Transverse colon (tissue), 4 donors: ENCODE measurements around the gene PDE4DIP. TPM values are rescaled to one million over a fixed set of nuclear protein-coding genes. Genes with fewer than 3 reads are reported as not detected.
"Not testable (repeated sequence)": the region's sequence is repeated elsewhere in the genome, so short reads cannot be mapped to it uniquely, and the experiment has no call there.

ENCODE experiments used
- DNase-seq: peaks from one replicate; pipeline ENCODE4 v3.0.0-alpha.2; 2019
- H3K27ac ChIP-seq, 4 donors: fragments of 200-600 bp; sonication (generic); 2 replicates each; pipeline ENCODE4 v1.5.1; 2016 to 2018; ENCODE audit warnings: inconsistent platforms in 4 of 4
- H3K27me3 ChIP-seq: fragments of 200-600 bp; sonication (generic); 2 replicates; pipeline ENCODE4 v1.5.1; 2017; ENCODE audit warnings: inconsistent platforms
- H3K36me3 ChIP-seq, 4 donors: fragments of 200-600 bp; sonication (generic); 2 replicates each; pipeline ENCODE4 v1.5.1; 2017 to 2019; ENCODE audit warnings: inconsistent platforms in 4 of 4
- H3K4me1 ChIP-seq, 4 donors: fragments of 200-600 bp; sonication (generic); 2 replicates each; pipeline ENCODE4 v1.5.1; 2017 to 2020; ENCODE audit warnings: inconsistent platforms in 4 of 4
- H3K4me3 ChIP-seq, 4 donors: fragments of 200-600 bp; sonication (generic); 1 replicate in 1 of 4; 2 replicates in 3 of 4; pipeline versions ENCODE4 v1.5.1 to v1.6.1; 2017 to 2019; ENCODE audit warnings: inconsistent platforms in 4 of 4
- H3K9me3 ChIP-seq, 2 donors: fragments of 200-600 bp; sonication (generic); 2 replicates each; pipeline ENCODE4 v1.5.1; 2017 to 2019; ENCODE audit warnings: inconsistent platforms in 2 of 2
- WGBS, 2 donors: methylation state at CpG; one replicate each; pipeline ENCODE4 v1.1.5; 2018; ENCODE audit warnings: low coverage in 1 of 2; 5-methylcytosine and 5-hydroxymethylcytosine counted together
- in situ Hi-C, 4 donors: fragments of 200-750 bp; cut with MboI; loops; one replicate each; pipeline versions ENCODE4 v1.15.0 to v1.15.1; 2017; ENCODE audit warnings: low sequenced_read_pairs in 3 of 4, low pct_ligation_motif_present in 1 of 4, low pct_unique_long_range_greater_than_20kb in 1 of 4
- intact Hi-C: fragments of 100-400 bp; cut with DNase I; formaldehyde crosslinking; loops from one replicate; pipeline ENCODE4 v1.15.1; 2023; ENCODE audit warnings: low total_unique reads
- total RNA-seq, 4 donors: library from RNA; depleted of rRNA; stranded (reverse); fragments of >200 nt; gene quantifications; one replicate each; pipeline ENCODE4 v1.1.0, GENCODE V29; 2016

Gene PDE4DIP
- total RNA-seq = 100 to 1,000 TPM in 1 of 4 donors, 10 to 100 TPM in 3; 50.9 to 149 (median 57.3) TPM

- in situ Hi-C loops, H3K27ac ChIP-seq, H3K9me3 ChIP-seq, H3K36me3 ChIP-seq, H3K27me3 ChIP-seq, H3K4me3 ChIP-seq, DNase-seq, H3K4me1 ChIP-seq, intact Hi-C loops: not testable (repeated sequence)
- WGBS, 2 donors = no CpG with 5 or more reads among the region's 36 CpGs
Observed at GRCh38 chr1:148844220-148844619, at the start of gene PDE4DIP. Gene PDE4DIP (plus strand): TSS chr1:148844428. CDS start chr1:148844775, 347 bp downstream.

DNA sequence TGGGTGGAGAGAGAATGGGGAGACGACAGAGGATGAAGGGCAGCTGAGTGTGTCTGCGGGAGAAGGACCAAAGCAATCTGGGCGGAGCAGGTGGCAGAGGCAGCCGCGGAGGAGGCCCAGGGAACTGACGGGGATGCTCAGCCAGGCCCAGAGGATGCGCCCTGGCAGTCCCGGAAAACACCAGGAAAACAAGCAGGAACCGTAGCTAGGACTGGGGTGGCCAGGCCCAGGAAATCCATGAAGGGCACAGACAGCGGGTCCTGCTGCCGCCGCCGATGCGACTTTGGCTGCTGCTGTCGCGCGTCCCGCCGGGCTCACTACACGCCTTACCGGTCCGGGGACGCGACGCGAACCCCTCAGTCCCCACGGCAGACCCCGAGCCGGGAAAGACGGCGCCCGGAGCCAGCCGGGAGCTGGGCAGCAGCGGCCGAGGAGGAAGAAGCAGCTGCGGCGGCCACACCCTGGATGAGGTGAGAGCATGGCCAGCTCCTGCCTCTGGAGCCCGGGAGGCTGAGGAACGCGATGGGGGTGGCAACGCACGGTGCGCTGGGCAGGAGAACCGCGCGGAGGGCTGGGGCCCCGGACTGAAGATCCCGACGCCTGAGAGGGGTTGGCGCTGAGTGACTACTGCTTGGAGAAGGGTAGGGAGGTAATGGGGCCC is 35.8 kb upstream of the PDE4DIP start:
- H3K9me3 ChIP-seq, H3K4me3 ChIP-seq, H3K27me3 ChIP-seq, DNase-seq, in situ Hi-C loops, H3K4me1 ChIP-seq, H3K27ac ChIP-seq, H3K36me3 ChIP-seq, intact Hi-C loops: not testable (repeated sequence)
- WGBS, 2 donors = no CpG with 5 or more reads among the region's 50 CpGs

GRCh38 chr1:148808929-148809283 is 35.3 kb upstream of the PDE4DIP start:
- intact Hi-C loops, DNase-seq, H3K36me3 ChIP-seq, H3K4me3 ChIP-seq, H3K27ac ChIP-seq, H3K9me3 ChIP-seq, H3K27me3 ChIP-seq, H3K4me1 ChIP-seq, in situ Hi-C loops: not testable (repeated sequence)
- no CpG with 5 or more reads among the region's 6 CpGs for WGBS, 2 donors

GRCh38 chr1:148822180-148822579 is 22.0 kb upstream of the PDE4DIP start:
- H3K4me3 ChIP-seq, H3K27me3 ChIP-seq, DNase-seq, in situ Hi-C loops, H3K27ac ChIP-seq, H3K4me1 ChIP-seq, H3K9me3 ChIP-seq, H3K36me3 ChIP-seq, intact Hi-C loops: not testable (repeated sequence)
- WGBS, 2 donors = 100% methylated on average over 1 of the region's 7 CpGs; no CpG with 5 or more reads in 1 of the 2 donors

- WGBS, 2 donors = 39% methylated on average over 1 of the region's 2 CpGs; no CpG with 5 or more reads in 1 of the 2 donors
- H3K27ac ChIP-seq, in situ Hi-C loops, H3K4me3 ChIP-seq, H3K4me1 ChIP-seq, H3K36me3 ChIP-seq, DNase-seq, H3K27me3 ChIP-seq, intact Hi-C loops, H3K9me3 ChIP-seq: not testable (repeated sequence)
Observed at GRCh38 chr1:148823822-148824221, 20.4 kb upstream of the PDE4DIP start.

GRCh38 chr1:148825029-148825428 is 19.2 kb upstream of the PDE4DIP start:
- H3K36me3 ChIP-seq, H3K27me3 ChIP-seq, DNase-seq, H3K4me3 ChIP-seq, H3K4me1 ChIP-seq, in situ Hi-C loops, intact Hi-C loops, H3K9me3 ChIP-seq, H3K27ac ChIP-seq: not testable (repeated sequence)
- no CpG with 5 or more reads among the region's 2 CpGs for WGBS, 2 donors

- H3K4me3 ChIP-seq, H3K27ac ChIP-seq, H3K4me1 ChIP-seq, in situ Hi-C loops, DNase-seq, H3K36me3 ChIP-seq, H3K9me3 ChIP-seq, intact Hi-C loops, H3K27me3 ChIP-seq: not testable (repeated sequence)
- WGBS, 2 donors = 32% methylated on average over 2 of the region's 2 CpGs; no CpG with 5 or more reads in 1 of the 2 donors
Observed at GRCh38 chr1:148828531-148828930, 15.7 kb upstream of the PDE4DIP start.

DNA sequence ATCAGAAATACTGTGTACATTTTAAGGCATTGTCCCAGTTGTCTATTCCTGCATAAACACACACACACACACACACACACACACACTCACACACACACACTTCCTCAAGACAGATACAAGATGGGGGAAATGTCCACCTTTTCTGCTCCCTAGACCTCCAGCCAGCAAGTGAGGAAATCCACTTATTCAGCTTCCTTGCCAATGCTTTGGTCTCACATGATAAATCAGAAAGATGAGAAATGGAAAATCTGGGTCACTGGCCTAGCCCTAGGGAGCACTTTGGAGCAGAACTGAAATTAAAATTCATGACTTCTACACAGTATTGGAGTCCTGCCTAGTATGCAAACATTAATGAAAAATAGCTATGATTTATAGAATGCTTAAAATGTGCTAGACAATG is 15.3 kb upstream of the PDE4DIP start:
- DNase-seq, H3K4me3 ChIP-seq, in situ Hi-C loops, H3K27ac ChIP-seq, intact Hi-C loops, H3K36me3 ChIP-seq, H3K27me3 ChIP-seq, H3K9me3 ChIP-seq, H3K4me1 ChIP-seq: not testable (repeated sequence)

- in situ Hi-C loops, H3K27ac ChIP-seq: not testable (repeated sequence)
- WGBS, 2 donors = no CpG with 5 or more reads among the region's 3 CpGs
Observed at GRCh38 chr1:148829365-148829764, 14.9 kb upstream of the PDE4DIP start.

DNA sequence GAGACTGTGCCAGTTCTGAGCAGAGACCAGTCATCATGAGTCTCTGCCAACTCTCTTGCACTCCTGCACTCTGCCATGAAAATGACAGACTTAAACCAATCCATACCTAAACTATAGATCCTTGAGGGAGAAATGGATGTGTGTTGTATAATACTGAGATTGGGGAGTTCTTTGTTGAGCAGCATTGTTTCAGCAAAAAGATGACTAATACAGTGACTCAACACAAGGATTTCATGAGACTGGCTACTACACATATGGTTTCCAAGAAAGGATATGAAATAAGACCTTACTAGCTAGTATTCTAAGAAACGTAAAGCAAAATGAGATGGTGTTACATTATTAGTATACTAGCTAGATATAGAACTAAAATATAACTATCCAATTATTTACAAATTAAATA is 3.0 kb upstream of the PDE4DIP start:
- 63% methylated on average over 1 of the region's 1 CpG; no CpG with 5 or more reads in 1 of the 2 donors for WGBS, 2 donors
- in situ Hi-C loops = not testable (repeated sequence)

More at GRCh38 chr1:148829365-148829764, 14.9 kb upstream of the PDE4DIP start:
- H3K27me3 ChIP-seq, DNase-seq, H3K4me3 ChIP-seq, H3K4me1 ChIP-seq, H3K9me3 ChIP-seq, intact Hi-C loops, H3K36me3 ChIP-seq: not testable (repeated sequence)

DNA sequence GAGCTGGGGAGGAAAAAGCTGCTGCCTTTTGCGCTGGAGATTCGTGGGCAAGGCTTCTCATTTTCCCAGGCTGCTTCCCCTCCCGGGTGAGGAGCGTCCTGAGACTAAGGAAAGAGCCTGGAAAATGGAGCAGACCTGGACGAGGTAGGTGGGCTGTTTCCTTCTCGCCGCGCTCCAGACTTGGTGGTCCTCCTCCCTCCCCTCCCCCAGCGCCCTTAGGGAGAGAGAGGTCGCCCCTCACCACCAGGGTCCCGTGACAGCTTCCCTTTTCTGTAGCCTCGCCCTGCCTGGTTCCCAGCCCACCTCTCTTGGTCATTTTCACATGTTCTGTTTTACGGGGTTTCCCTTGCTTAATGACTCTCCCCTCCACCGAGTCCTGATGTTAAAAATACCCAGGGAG is 423 bp downstream of the PDE4DIP start:
- not testable (repeated sequence) for H3K4me1 ChIP-seq, H3K4me3 ChIP-seq

More for the DNA sequence above, 3.0 kb upstream of the PDE4DIP start:
- H3K4me3 ChIP-seq, H3K4me1 ChIP-seq, H3K36me3 ChIP-seq, intact Hi-C loops, H3K9me3 ChIP-seq, DNase-seq, H3K27ac ChIP-seq, H3K27me3 ChIP-seq: not testable (repeated sequence)

More for the DNA sequence above, 423 bp downstream of the PDE4DIP start:
- in situ Hi-C loops, intact Hi-C loops, DNase-seq, H3K27ac ChIP-seq, H3K9me3 ChIP-seq, H3K36me3 ChIP-seq, H3K27me3 ChIP-seq: not testable (repeated sequence)
- no CpG with 5 or more reads among the region's 14 CpGs for WGBS, 2 donors
